HG02763 (cell line): Measurements from ENCODE around the gene XCL2.
"Not testable (repeated sequence)": the region's sequence is repeated elsewhere in the genome, so short reads cannot be mapped to it uniquely, and the experiment has no call there.

Experiments used
- ATAC-seq: cut with Tn5 transposase; IDR thresholded peaks from one replicate; pipeline ENCODE4 v1.9.1; 2021; ENCODE audit warnings: mild to moderate bottlenecking, moderate library complexity; ENCODE audit not compliant: unreplicated experiment

XCL2 gene

GRCh38 chr1:168560370-168560769 lies 16.6 kb upstream of the XCL2 start:
- ATAC-seq = no peak

GRCh38 chr1:168556647-168557046 lies 12.8 kb upstream of the XCL2 start:
- ATAC-seq = no peak

GRCh38 chr1:168555508-168556046 lies 11.8 kb upstream of the XCL2 start:
- no peak for ATAC-seq

- no peak for ATAC-seq
Measured at GRCh38 chr1:168554603-168555483, 11.0 kb upstream of the XCL2 start.

GRCh38 chr1:168553680-168554553 lies 10.1 kb upstream of the XCL2 start:
- ATAC-seq = no peak

GRCh38 chr1:168552961-168553360 lies 9.2 kb upstream of the XCL2 start:
- no peak for ATAC-seq

- no peak for ATAC-seq
Measured at GRCh38 chr1:168551688-168552087, 7.9 kb upstream of the XCL2 start.

- ATAC-seq = no peak
Measured at GRCh38 chr1:168550971-168551370, 7.2 kb upstream of the XCL2 start.

GRCh38 chr1:168546553-168546895 lies 2.7 kb upstream of the XCL2 start:
- ATAC-seq = not testable (repeated sequence)

GRCh38 chr1:168545678-168546552 lies 2.1 kb upstream of the XCL2 start:
- not testable (repeated sequence) for ATAC-seq

GRCh38 chr1:168542978-168543377 lies 819 bp downstream of the XCL2 start:
- not testable (repeated sequence) for ATAC-seq

GRCh38 chr1:168540798-168541197 lies 3.0 kb downstream of the XCL2 start:
- ATAC-seq = not testable (repeated sequence)

- peak; percentile 57 for ATAC-seq
Measured at GRCh38 chr1:168535536-168535935, 8.3 kb downstream of the XCL2 start.

GRCh38 chr1:168531615-168532345 lies 12.0 kb downstream of the XCL2 start:
- ATAC-seq = no peak

- ATAC-seq = no peak
Measured at GRCh38 chr1:168529518-168529917, 14.3 kb downstream of the XCL2 start.

- no peak for ATAC-seq
Measured at GRCh38 chr1:168521401-168522000, 22.3 kb downstream of the XCL2 start.

- no peak for ATAC-seq
Measured at GRCh38 chr1:168520832-168521231, 23.0 kb downstream of the XCL2 start.

GRCh38 chr1:168520052-168520751 lies 23.6 kb downstream of the XCL2 start:
- no peak for ATAC-seq

GRCh38 chr1:168518813-168519212 lies 25.0 kb downstream of the XCL2 start:
- ATAC-seq = no peak
